Activated T-helper 17 cell treated with anti-CD3 and anti-CD28 coated beads, Interleukin-2, amount 50 U/mL, for 72 hours (primary cell): ENCODE results near the gene SP110. TPM values are rescaled to one million over a fixed set of nuclear protein-coding genes. Genes with fewer than 3 reads are reported as not detected.
A peak's percentile ranks its signal among the peaks of the same experiment; 100 is the strongest.

ENCODE experiments used
- ATAC-seq: fragments of 150-1000 bp; cut with Tn5 transposase; replicated peaks from 2 replicates; pipeline ENCODE4 v1.10.0; 2021; ENCODE audit warnings: mild to moderate bottlenecking, moderate library complexity
- H3K27ac Mint-ChIP-seq: one replicate; pipeline ENCODE4 v1.8.0; 2022; ENCODE audit warnings: mixed read lengths
- H3K27me3 Mint-ChIP-seq: one replicate; pipeline ENCODE4 v1.8.0; 2022; ENCODE audit warnings: mixed read lengths
- H3K36me3 Mint-ChIP-seq: one replicate; pipeline ENCODE4 v1.8.0; 2022; ENCODE audit warnings: low read depth, mild to moderate bottlenecking, mixed read lengths
- H3K4me1 Mint-ChIP-seq: one replicate; pipeline ENCODE4 v1.8.0; 2022; ENCODE audit warnings: mixed read lengths
- H3K4me3 Mint-ChIP-seq: one replicate; pipeline ENCODE4 v1.8.0; 2022; ENCODE audit warnings: mild to moderate bottlenecking, mixed read lengths
- H3K9me3 Mint-ChIP-seq: one replicate; pipeline ENCODE4 v1.8.0; 2022; ENCODE audit warnings: mixed read lengths
- total RNA-seq, 2 donors: library from RNA; stranded (reverse); gene quantifications; one replicate each; pipeline ENCODE4 v1.2.3, GENCODE V29; 2022

Gene SP110
- total RNA-seq, 2 donors from 2014 or later = 53.1 to 56.8 TPM

DNA sequence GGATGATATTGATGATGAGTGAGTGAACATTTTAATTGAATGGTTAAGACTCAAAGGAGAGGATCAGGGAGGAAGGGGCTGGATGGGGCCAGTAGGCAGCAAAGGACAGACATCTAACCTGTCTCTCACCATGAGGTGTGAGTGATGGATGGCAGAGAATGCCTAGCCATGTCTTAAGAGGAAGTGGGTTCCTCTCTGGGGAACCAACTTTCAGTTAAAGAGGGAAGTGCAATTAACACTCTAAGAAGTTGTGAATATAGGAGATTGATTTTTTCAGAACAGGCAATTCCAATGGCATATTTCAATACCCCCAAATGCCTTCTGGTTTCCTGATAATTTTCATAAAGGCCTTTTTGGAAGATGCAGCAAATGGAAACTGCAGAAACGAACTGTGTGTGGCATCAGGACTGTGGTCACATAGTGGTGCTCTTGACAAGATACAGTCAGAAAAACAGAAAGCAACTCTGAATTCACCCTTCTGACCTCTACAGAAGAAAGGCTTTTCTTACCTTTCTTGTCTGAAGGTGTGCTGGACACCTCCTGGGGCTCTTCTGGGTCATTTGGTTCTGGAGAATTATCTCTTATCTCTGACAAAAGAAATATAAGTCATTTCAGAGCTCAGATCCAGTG is 10.2 kb downstream of the SP110 start:
- Mint-ChIP-seq H3K27me3 (no peaks in the 10 kb centered on the region), H3K4me1 (peaks cover 28% of the 10 kb centered on the region), H3K9me3 (no peaks in the 10 kb centered on the region), H3K4me3 (no peak overlapping the region), H3K36me3 (no peaks in the 10 kb centered on the region), H3K27ac (no peak overlapping the region)
- ATAC-seq = no peak

DNA sequence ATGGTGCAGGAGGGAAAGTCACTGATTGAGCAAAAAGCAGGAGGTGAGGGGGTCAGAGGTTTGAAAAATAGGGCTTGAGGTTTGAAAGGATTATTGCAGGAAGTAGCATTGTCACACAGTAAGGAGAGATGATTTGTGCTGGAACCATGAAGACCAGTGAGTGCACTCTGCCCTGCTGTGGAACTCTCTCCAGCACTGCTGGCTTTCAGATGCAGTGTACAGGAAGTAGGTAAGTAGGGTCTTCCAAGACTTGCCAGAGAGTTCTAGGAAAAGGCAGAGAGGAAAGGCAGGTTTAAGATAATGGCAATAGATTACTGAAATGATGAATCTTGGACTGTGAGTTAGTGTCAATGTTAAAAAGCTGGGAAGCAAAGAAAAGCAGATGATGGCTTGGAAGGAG is 11.2 kb downstream of the SP110 start:
- H3K4me3 Mint-ChIP-seq = no peak overlapping the region

DNA sequence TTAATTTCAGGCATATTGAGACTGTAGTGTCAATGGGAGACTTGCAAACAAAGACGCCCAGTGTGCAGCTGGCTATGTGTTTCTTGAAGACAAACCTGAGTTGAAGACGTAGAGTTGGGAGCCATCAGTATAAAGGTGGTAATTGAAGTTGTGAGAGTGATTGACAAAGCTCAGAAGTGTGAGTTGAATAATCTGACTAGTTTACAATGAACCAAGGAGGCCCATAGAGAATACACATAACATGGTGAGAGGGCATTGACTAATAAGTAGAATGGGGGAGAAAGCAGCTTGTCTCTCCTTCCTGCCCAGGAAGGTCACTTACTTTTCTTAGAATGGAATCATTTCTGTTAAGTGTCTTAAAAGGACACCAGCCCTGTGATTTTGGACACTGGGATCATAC is 14.1 kb downstream of the SP110 start:
- peak overlapping the region; percentile 54 for H3K27ac Mint-ChIP-seq
- H3K9me3 Mint-ChIP-seq = no peaks in the 10 kb centered on the region
- peaks cover 10% of the 10 kb centered on the region for H3K36me3 Mint-ChIP-seq
- H3K27me3 Mint-ChIP-seq = no peaks in the 10 kb centered on the region
- peak; percentile 61 for ATAC-seq
- peaks cover 32% of the 10 kb centered on the region for H3K4me1 Mint-ChIP-seq
- H3K4me3 Mint-ChIP-seq = peak overlapping the region; percentile 3

More for the DNA sequence above, 11.2 kb downstream of the SP110 start:
- H3K27ac Mint-ChIP-seq = no peak overlapping the region
- H3K4me1 Mint-ChIP-seq = peaks cover 23% of the 10 kb centered on the region
- no peaks in the 10 kb centered on the region for H3K27me3 Mint-ChIP-seq
- H3K36me3 Mint-ChIP-seq = no peaks in the 10 kb centered on the region
- no peak for ATAC-seq
- H3K9me3 Mint-ChIP-seq = no peaks in the 10 kb centered on the region

DNA sequence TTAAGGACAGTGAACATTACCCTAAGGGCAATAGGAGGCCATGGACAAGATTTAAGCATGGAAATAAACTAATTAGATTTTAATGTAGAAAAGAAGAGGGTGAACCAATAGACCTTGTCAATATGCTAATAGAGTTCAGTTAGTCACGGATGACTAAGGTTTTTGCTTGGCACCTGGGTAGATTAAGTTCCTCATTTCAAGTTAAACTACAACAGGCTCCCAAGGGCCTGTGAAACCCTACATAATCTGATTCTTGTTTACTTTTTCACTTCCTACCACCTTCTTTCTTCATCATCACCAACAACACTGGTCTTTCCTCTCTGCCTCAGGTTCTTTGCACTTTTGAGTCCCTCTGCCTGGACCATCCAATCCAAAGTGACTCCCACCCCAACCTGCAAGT is 14.8 kb downstream of the SP110 start:
- Mint-ChIP-seq H3K36me3 (peaks cover 17% of the 10 kb centered on the region), H3K9me3 (no peaks in the 10 kb centered on the region), H3K27ac (peak overlapping the region; percentile 54), H3K4me1 (peaks cover 32% of the 10 kb centered on the region), H3K27me3 (no peaks in the 10 kb centered on the region), H3K4me3 (no peak overlapping the region)
- no peak for ATAC-seq

DNA sequence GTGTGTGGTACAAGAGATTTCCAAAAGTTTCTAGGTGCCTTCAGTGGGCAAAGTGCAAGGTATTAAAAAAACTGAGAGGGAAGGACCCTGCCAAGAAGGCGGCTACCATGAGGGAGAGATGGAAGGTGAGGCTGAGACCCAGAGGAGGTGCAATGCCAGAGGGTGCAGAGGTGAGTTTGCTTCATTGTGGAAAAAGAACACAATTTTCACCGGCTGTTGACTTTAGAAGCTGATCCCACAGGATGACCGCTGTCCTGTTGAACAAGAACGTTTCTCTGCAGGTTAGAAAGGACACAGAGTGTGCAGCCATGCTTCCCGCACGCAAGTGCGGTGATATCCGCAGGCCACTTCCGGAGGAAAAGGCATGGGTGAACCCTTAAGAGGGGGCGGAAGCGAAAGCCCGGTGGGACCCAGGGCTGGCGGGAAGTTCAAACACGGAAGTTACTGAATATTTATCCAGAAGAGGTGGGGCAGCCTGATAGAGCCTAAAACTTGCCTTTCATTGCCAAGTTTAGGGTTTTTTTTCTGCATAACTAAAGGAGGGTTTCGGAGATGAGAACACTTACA is 16.6 kb downstream of the SP110 start:
- ATAC-seq = peak; percentile 4
- Mint-ChIP-seq H3K36me3 (peaks cover 35% of the 10 kb centered on the region), H3K4me1 (peaks cover 32% of the 10 kb centered on the region), H3K4me3 (peak overlapping the region; percentile 53), H3K27ac (peak overlapping the region; percentile 82), H3K9me3 (no peaks in the 10 kb centered on the region), H3K27me3 (no peaks in the 10 kb centered on the region)

DNA sequence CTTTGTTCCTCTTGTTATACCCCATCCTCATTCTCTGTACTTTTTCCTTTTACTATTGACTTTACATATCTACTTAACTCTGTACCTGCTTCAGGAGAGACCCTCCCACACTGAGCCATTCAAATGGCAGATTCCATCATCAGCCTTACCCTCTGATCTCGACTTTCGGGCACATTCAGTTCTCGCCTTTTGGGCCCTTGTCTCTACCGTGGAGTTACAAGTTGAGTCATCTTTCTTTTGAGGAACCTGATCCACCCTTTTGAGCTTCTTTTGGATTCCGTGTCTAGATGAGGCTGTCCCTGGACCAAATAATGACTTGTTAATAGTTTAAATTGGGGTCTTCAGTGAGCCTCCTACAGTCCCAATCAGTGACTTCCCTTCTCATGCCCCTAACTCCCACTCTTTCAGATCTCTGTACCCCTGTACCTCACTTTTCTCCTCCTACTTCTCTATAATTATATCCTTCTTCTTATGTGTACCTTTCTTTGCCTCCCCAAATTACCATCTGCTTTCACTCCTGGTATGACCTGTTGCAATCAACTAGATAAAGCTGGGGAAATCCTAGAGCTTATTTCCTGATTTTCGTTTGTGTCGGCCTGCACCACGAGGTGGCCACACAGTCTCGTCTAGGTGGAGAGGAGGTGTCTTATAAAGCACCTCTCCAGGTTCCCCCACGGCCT is 17.2 kb downstream of the SP110 start:
- peaks cover 42% of the 10 kb centered on the region for H3K36me3 Mint-ChIP-seq
- H3K27me3 Mint-ChIP-seq = no peaks in the 10 kb centered on the region
- peak overlapping the region; percentile 53 for H3K4me3 Mint-ChIP-seq
- H3K27ac Mint-ChIP-seq = peak overlapping the region; percentile 82
- H3K9me3 Mint-ChIP-seq = no peaks in the 10 kb centered on the region
- H3K4me1 Mint-ChIP-seq = peaks cover 32% of the 10 kb centered on the region
- ATAC-seq = peak; percentile 85

DNA sequence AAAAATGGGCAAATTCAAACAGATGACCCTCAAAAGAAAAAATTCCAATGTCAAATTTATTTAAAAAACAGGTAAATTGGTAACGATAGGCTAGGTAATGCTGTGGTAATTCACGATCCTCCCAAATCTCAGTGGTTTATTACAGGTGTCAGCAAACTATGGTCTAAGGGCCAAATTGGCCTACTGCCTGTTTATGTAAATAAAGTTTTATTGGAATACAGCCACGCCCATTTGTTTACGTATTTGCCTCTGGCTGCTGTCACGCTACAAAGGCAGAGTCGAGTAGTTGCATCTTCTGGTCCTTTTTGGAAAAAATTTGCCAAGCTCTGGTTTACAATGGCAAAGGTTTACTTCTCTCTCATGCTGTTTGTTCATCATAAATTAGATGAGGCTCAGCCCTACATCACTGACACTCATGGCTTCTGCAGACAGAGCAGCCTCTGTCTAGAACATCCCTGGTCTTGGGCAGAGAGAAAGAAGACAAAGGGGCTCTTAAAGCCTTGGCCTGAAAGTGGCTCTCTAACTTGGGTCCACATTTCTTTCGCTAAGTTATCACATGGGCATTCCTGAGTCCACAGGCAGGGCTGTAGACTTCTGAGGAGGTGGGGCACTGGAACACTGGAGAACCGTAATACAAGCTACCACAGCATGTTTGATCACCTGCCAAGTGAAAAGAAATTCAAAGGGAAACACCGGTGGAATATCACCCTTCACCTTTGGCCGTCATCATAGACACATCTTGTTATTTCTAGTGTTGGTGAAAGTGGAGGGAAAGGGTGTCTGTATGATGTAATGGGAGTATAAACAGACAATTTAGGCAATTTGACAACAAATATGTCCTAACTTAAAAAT is 34.8 kb downstream of the SP110 start:
- H3K9me3 Mint-ChIP-seq = peaks cover 3% of the 10 kb centered on the region
- H3K36me3 Mint-ChIP-seq = peaks cover 83% of the 10 kb centered on the region
- no peak for ATAC-seq
- no peak overlapping the region for H3K4me3 Mint-ChIP-seq
- no peaks in the 10 kb centered on the region for H3K27me3 Mint-ChIP-seq
- peak overlapping the region; percentile 14 for H3K27ac Mint-ChIP-seq
- no peaks in the 10 kb centered on the region for H3K4me1 Mint-ChIP-seq

DNA sequence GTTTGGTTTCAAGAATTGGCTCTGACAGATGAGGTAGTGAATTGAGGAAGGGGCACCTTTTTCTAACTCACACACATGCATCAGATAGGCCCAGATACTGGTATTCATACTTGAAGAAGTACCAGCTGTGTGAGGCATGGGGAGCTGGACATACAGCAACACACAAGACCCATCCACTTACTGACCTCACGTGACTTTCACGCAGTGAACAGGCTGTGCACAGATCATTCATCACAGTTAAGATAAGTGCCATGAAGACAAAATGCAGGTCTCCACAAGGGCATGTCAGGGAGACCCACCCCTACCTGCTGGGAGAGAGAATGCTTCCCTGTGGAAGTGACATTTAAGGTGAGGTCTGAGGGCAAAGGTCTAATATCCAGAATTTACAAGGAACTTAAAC is 38.6 kb downstream of the SP110 start:
- ATAC-seq = no peak
- H3K27ac Mint-ChIP-seq = peak overlapping the region; percentile 51
- H3K9me3 Mint-ChIP-seq = no peaks in the 10 kb centered on the region
- no peaks in the 10 kb centered on the region for H3K4me1 Mint-ChIP-seq
- H3K27me3 Mint-ChIP-seq = no peaks in the 10 kb centered on the region
- peaks cover 100% of the 10 kb centered on the region for H3K36me3 Mint-ChIP-seq
- no peak overlapping the region for H3K4me3 Mint-ChIP-seq

DNA sequence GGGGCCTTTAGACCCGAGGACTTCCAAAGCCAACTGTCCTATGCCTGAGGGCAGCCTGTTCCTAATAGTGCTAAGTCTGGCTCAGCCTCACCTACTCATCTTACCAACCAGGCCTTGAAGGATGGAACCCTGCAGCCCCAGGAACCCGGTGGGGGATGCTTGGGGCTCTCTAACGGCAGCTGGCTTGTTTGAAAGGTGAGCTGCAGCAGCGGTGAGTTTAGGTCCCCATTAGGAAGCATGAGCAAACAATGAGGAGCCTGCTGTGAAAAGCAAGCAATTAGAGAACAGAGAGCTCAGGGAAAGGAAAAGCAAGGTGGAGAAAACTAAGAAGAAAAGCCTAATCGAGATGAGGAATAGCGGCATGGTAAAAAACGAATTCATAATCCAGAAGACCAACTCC is 39.9 kb downstream of the SP110 start:
- ATAC-seq = no peak
- H3K36me3 Mint-ChIP-seq = peaks cover 100% of the 10 kb centered on the region
- H3K27ac Mint-ChIP-seq = no peak overlapping the region
- H3K4me1 Mint-ChIP-seq = no peaks in the 10 kb centered on the region
- H3K9me3 Mint-ChIP-seq = no peaks in the 10 kb centered on the region
- no peak overlapping the region for H3K4me3 Mint-ChIP-seq
- H3K27me3 Mint-ChIP-seq = no peaks in the 10 kb centered on the region

DNA sequence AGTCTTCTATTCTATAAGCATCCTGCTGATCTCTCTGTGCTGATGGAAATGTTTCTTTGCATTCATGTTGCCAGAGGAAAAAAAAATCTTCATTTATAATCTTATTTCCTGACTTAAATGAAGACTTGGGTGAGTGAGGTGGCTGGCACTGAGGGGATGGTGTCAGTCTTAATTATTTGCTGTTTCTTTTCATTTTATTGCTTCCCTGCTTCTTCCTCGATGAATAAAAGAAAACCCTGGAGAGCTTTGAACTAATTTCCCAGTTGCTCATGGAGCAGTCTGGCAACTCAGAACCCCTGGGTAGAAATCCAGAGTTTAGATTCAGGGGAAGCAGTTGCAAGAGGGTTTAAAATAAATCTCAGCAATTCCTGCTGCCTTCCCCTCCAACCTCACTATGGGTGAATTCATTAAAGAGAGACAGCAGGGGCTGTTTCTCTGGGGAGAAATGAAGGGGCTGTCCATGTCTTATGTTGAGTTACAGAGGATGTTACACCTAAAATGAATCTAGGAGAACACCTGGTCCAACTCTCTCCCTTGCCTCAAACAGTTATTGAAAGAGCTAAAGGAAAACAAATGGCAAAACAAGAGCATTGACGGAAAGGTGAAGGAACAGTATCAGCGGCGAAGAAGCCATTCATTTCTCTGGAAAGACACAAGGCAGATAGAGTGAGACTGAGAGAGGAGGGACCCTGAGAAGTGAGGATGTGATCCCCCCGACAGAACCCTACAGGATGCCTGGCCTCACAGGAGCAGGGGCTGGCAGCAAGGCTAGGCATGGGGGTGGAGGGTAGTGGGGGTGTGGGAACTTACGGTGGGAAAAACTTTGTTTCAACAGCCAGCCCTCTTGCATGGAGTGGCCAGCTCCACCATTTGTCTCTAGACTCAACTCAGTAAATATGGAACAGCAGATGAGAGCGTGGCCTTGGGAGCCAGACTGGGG is 41.0 kb downstream of the SP110 start:
- no peak for ATAC-seq
- H3K27ac Mint-ChIP-seq = peak overlapping the region; percentile 60
- H3K9me3 Mint-ChIP-seq = no peaks in the 10 kb centered on the region
- H3K4me1 Mint-ChIP-seq = no peaks in the 10 kb centered on the region
- H3K27me3 Mint-ChIP-seq = no peaks in the 10 kb centered on the region
- H3K4me3 Mint-ChIP-seq = no peak overlapping the region
- H3K36me3 Mint-ChIP-seq = peaks cover 100% of the 10 kb centered on the region

DNA sequence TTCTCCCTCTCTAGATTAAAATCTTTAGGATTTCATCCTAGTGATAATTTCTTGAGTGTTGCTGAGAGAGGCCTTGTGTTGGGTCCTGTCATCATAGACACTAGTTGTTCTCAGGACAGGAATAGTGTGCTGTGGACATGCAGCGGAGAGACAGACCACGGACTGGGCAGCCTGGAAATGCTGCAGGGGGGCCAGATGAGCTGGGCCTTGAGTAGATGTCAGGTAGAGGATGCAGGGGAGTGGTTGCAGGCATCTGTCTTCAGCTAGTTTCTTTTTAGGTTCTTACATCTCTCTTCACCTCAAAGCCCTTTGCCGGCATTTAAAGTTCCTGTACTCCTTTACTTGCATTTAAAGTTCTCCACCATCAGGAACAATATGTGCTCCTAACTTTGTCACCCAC is 42.8 kb downstream of the SP110 start:
- H3K36me3 Mint-ChIP-seq = peaks cover 99% of the 10 kb centered on the region
- no peaks in the 10 kb centered on the region for H3K4me1 Mint-ChIP-seq
- no peak for ATAC-seq
- H3K4me3 Mint-ChIP-seq = no peak overlapping the region
- H3K27me3 Mint-ChIP-seq = no peaks in the 10 kb centered on the region
- H3K9me3 Mint-ChIP-seq = no peaks in the 10 kb centered on the region
- H3K27ac Mint-ChIP-seq = peak overlapping the region; percentile 60

DNA sequence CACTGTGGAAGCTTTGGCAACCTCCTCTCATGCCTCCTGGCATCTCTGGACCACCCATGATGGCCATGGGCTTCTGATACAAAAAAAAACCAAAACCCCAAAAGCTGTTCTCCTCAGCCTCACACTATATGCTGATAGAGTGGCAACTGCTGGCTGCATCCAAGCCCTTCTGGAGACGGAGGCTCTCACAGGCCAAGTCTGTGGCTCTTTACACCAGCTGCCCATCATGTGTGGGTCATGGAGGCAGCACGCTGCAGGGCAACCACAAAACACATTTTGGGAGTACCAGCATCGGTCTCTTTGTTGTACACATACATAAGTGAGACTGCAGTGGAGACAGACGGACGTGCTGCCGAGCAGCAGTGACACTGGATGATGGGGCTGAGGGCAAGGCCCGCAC is 45.3 kb downstream of the SP110 start:
- Mint-ChIP-seq H3K4me1 (no peaks in the 10 kb centered on the region), H3K9me3 (no peaks in the 10 kb centered on the region), H3K4me3 (no peak overlapping the region), H3K27me3 (no peaks in the 10 kb centered on the region), H3K36me3 (peaks cover 97% of the 10 kb centered on the region), H3K27ac (no peak overlapping the region)
- ATAC-seq = no peak

DNA sequence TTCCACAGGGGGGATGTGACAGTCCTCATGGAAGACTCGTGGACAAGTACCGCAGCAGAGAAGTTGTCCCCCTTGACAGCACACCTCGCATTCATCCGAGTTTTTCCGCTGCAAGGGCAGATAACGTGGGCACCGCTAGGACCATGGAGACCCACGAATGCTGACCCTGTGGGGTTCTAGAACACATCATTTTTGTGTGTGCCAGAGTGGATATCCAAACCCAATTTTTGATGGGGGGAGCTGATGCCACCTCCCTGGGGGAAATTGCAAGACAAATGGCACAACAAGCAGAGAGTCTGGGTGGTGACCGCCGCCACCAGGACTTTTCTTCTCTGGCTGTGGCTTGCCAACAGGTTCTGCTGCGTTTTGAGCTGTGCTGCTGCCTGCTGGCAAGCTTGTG is 46.9 kb downstream of the SP110 start:
- no peaks in the 10 kb centered on the region for H3K27me3 Mint-ChIP-seq
- peaks cover 96% of the 10 kb centered on the region for H3K36me3 Mint-ChIP-seq
- no peaks in the 10 kb centered on the region for H3K9me3 Mint-ChIP-seq
- no peak overlapping the region for H3K4me3 Mint-ChIP-seq
- no peak overlapping the region for H3K27ac Mint-ChIP-seq
- no peaks in the 10 kb centered on the region for H3K4me1 Mint-ChIP-seq
- no peak for ATAC-seq

DNA sequence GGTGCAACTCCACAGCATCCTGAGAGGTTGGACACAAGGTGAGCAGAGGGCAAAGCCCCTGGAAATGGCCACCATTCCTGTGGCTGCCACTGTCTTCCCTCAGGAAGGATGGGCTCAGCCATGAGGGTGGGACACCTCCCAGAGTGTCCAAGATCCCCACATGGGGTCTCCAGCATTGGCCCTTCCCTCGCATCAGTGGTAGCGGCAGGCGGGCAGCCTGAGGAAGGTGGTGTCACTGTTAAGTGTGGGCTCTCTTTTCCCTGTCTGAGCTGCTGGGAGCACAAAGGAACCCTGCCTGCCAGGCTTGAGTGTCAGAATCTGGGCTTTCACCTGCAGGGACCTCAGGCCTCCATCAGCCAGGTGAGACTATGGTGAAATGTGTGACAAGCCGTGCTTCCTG is 47.6 kb downstream of the SP110 start:
- no peaks in the 10 kb centered on the region for H3K9me3 Mint-ChIP-seq
- no peaks in the 10 kb centered on the region for H3K4me1 Mint-ChIP-seq
- no peak overlapping the region for H3K27ac Mint-ChIP-seq
- H3K36me3 Mint-ChIP-seq = peaks cover 96% of the 10 kb centered on the region
- no peaks in the 10 kb centered on the region for H3K27me3 Mint-ChIP-seq
- no peak overlapping the region for H3K4me3 Mint-ChIP-seq
- no peak for ATAC-seq
